HEK293T (cell line): ENCODE results near the gene C19orf67.

Experiments
- CTCF ChIA-PET: fragments of 350-600 bp; formaldehyde crosslinking; extraction: SDS; loops from one replicate; lab custom pipeline; 2021; ENCODE audit warnings: antibody characterized with exemption, inconsistent platforms; lab: Yijun Ruan, JAX
- POLR2A ChIA-PET: fragments of 350-600 bp; formaldehyde crosslinking; extraction: SDS; loops from one replicate; lab custom pipeline; 2020; ENCODE audit warnings: antibody characterized with exemption, inconsistent platforms; lab: Yijun Ruan, JAX
- DNase-seq: peaks from one replicate; pipeline ENCODE4 v3.0.0; 2012; ENCODE audit warnings: mixed read lengths; ENCODE audit errors: extremely low spot score
- ARNT ChIP-seq: fragments of 450-650 bp; IDR thresholded peaks from 2 replicates; pipeline ENCODE4 v1.6.1; 2017; ENCODE audit warnings: mild to moderate bottlenecking
- BHLHE40 ChIP-seq: fragments of 450-650 bp; IDR thresholded peaks from 2 replicates; pipeline ENCODE4 v1.6.1; 2016; ENCODE audit warnings: mild to moderate bottlenecking, moderate library complexity, borderline replicate concordance
- CTBP1 ChIP-seq: fragments of 450-650 bp; IDR thresholded peaks from 2 replicates; pipeline ENCODE4 v1.6.1; 2016; ENCODE audit warnings: borderline replicate concordance
- ELF4 ChIP-seq: fragments of 450-650 bp; IDR thresholded peaks from 2 replicates; pipeline ENCODE4 v1.6.1; 2017; ENCODE audit warnings: antibody characterized with exemption
- FOXA1 ChIP-seq: fragments of 450-650 bp; IDR thresholded peaks from 2 replicates; pipeline ENCODE4 v1.6.1; 2016; ENCODE audit warnings: mild to moderate bottlenecking
- FOXK2 ChIP-seq: fragments of 450-650 bp; IDR thresholded peaks from 2 replicates; pipeline ENCODE4 v1.6.1; 2016; ENCODE audit warnings: mild to moderate bottlenecking
- FOXM1 ChIP-seq: fragments of 450-650 bp; IDR thresholded peaks from 2 replicates; pipeline ENCODE4 v1.6.1; 2017; ENCODE audit warnings: mild to moderate bottlenecking, borderline replicate concordance
- HDGF ChIP-seq: fragments of 450-650 bp; IDR thresholded peaks from 2 replicates; pipeline ENCODE4 v1.6.1; 2017; ENCODE audit warnings: antibody characterized with exemption, borderline replicate concordance
- L3MBTL2 ChIP-seq: fragments of 450-650 bp; conservative IDR thresholded peaks from 2 replicates; pipeline ENCODE4 v1.6.1; 2016; ENCODE audit warnings: mild to moderate bottlenecking
- LEF1 ChIP-seq: fragments of 450-650 bp; IDR thresholded peaks from 2 replicates; pipeline ENCODE4 v1.6.1; 2017; ENCODE audit warnings: mild to moderate bottlenecking, borderline replicate concordance
- NFRKB ChIP-seq: fragments of 450-650 bp; IDR thresholded peaks from 2 replicates; pipeline ENCODE4 v1.6.1; 2016; ENCODE audit warnings: mild to moderate bottlenecking, moderate library complexity
- SP1 ChIP-seq: fragments of 450-650 bp; IDR thresholded peaks from 2 replicates; pipeline ENCODE4 v1.6.1; 2017
- SUZ12 ChIP-seq: fragments of 450-650 bp; IDR thresholded peaks from 2 replicates; pipeline ENCODE4 v1.6.1; 2016; ENCODE audit warnings: mild to moderate bottlenecking
- TARDBP ChIP-seq: fragments of 450-650 bp; IDR thresholded peaks from 2 replicates; pipeline ENCODE4 v1.6.1; 2016
- ZNF384 ChIP-seq: fragments of 450-650 bp; IDR thresholded peaks from 2 replicates; pipeline ENCODE4 v1.6.1; 2016
- TF ChIP-seq, protein P1 (sequence below): fragments of 450-650 bp; IDR thresholded peaks from 2 replicates; pipeline ENCODE4 v1.6.1; 2016

Gene C19orf67

DNA sequence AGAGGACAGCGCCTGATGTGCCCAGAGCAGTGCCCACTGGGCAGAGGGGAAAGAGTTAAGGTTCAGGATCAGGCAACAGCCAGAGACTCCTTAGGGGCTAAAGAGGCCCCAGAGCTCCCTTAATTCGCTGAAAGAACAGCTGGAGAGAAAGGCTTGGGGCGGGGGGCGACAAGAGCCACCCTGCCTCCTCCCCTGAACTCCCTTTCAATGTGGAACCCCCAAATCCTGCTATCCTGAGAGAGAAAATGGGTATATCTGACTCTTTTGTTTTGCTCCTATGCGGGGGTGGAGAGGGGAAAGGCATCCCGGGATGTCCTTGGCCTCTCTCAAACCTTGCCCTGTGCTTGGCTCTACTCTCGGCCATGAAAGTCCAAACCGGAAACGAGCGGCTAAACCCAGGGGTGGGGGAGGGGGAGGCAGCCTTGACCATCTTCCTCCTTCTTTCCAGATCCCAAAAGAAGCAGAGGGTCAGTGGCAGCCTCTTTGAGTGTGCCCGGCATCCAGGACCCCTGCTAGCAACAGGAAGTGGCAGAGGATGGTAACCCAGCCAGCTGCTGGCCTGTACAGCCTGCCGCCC is 27.3 kb upstream of the C19orf67 start:
- ChIA-PET POLR2A (interaction anchor here (1.6 kb wide), 1 partner anchor 9 kb away, joined by 3 read pairs; no protein-coding TSS in a partner anchor), CTCF (no interaction called here)
- TF ChIP-seq LEF1, result no peak
- TF ChIP-seq, protein P1, sequence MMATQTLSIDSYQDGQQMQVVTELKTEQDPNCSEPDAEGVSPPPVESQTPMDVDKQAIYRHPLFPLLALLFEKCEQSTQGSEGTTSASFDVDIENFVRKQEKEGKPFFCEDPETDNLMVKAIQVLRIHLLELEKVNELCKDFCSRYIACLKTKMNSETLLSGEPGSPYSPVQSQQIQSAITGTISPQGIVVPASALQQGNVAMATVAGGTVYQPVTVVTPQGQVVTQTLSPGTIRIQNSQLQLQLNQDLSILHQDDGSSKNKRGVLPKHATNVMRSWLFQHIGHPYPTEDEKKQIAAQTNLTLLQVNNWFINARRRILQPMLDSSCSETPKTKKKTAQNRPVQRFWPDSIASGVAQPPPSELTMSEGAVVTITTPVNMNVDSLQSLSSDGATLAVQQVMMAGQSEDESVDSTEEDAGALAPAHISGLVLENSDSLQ, result no peak
- no peak for TF ChIP-seq CTBP1
- no peak for TF ChIP-seq SUZ12
- TF ChIP-seq ARNT, result no peak
- TF ChIP-seq L3MBTL2, result no peak
- no peak for TF ChIP-seq TARDBP
- no peak for TF ChIP-seq BHLHE40
- no peak for TF ChIP-seq ZNF384
- no peak for TF ChIP-seq SP1
- no peak for DNase-seq

DNA sequence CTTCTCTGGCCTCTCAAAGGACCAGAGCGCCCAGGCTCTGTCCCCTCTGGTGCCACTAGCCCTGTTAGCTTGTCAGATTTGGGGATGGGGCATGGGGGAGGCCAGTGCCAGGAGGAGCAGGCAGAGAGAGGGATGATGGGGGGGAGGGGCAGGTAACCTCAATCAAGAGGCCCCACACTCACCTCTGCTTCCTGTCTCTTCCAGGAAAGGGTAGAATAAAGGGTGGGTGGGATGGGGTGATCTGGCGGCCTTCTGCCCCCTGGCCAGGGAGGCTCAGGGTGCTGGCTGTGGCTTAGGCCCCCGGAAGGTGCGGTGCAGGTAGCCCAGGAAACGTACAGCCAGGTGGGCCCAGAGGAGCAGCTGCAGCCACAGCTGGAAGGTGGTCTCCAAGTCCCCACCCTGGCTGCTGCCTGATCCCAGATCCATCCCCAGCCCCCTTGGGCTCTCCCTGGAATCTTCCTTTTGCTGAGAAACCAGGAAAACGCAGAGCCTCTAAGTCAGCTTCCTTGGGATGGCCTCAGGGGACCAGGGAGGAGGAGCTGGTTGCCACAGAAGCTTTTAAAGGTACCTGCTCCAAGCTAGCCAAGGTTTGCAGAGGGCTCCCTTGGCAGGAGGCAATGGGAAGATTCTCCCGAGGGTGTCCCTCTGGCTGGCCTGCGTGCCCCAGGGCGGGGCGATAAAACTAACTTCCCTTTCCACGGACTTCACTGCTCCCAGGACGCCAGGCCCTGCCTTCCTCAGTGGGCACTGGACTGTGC is 26.6 kb upstream of the C19orf67 start:
- POLR2A ChIA-PET, result interaction anchor here (1.6 kb wide), 1 partner anchor 8 kb away, joined by 3 read pairs; no protein-coding TSS in a partner anchor
- TF ChIP-seq SUZ12 (no peak), FOXK2 (no peak)
- no peak for DNase-seq
- CTCF ChIA-PET, result no interaction called here

DNA sequence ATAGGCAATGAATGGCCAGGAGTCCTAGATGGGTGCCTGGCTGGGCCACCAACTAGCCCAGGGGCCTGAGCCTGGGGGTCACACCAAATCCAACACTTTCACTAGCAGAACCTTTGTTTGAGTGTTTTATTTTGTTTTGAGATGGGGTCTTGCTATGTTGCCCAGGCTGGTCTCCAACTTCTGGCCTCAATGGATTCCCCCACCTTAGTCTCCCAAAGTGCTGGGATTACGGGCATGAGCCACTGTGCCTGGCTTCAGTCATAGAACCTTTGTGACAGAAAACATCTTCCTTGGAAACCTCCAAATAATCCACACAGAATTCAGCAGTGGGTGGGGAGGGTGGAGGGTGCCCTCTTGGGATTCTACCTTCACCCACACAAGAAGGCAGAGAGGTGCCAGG is 25.9 kb upstream of the C19orf67 start:
- ChIA-PET POLR2A (interaction anchor here (1.6 kb wide), 1 partner anchor 25 kb away, joined by 9 read pairs; the partner anchor contains the start of gene ASF1B), CTCF (no interaction called here)
- no peak for DNase-seq
- no peak for TF ChIP-seq CTBP1
- TF ChIP-seq L3MBTL2, result no peak
- no peak for TF ChIP-seq ARNT

DNA sequence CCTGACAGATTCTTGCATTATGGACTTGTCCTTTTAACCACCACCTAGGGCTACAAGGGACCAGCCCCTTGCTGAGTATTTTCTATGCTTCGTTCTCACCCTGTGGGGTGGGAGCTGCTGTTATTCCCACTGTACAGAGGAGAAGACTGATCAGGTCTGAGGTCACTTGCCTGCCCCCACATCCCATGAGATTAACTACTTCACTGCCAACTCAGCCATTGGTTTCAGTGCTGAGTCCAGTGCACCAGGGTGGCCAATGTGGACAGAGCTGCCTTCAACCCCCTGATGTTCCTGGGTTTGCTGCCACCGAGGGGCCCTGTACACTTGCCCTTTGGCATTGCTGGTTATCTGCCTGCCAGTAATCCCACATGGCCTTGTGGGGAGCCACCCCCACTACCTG is 25.1 kb upstream of the C19orf67 start:
- TF ChIP-seq NFRKB (no peak), FOXA1 (no peak), FOXK2 (no peak), ELF4 (no peak), L3MBTL2 (no peak), TARDBP (no peak), SUZ12 (no peak), CTBP1 (no peak), ZNF384 (no peak), FOXM1 (no peak), HDGF (no peak), LEF1 (no peak)
- TF ChIP-seq, protein P1, result no peak
- POLR2A ChIA-PET, result interaction anchor here (1.6 kb wide), 1 partner anchor 26 kb away, joined by 9 read pairs; the partner anchor contains the start of gene ASF1B
- CTCF ChIA-PET, result no interaction called here
- no peak for DNase-seq

DNA sequence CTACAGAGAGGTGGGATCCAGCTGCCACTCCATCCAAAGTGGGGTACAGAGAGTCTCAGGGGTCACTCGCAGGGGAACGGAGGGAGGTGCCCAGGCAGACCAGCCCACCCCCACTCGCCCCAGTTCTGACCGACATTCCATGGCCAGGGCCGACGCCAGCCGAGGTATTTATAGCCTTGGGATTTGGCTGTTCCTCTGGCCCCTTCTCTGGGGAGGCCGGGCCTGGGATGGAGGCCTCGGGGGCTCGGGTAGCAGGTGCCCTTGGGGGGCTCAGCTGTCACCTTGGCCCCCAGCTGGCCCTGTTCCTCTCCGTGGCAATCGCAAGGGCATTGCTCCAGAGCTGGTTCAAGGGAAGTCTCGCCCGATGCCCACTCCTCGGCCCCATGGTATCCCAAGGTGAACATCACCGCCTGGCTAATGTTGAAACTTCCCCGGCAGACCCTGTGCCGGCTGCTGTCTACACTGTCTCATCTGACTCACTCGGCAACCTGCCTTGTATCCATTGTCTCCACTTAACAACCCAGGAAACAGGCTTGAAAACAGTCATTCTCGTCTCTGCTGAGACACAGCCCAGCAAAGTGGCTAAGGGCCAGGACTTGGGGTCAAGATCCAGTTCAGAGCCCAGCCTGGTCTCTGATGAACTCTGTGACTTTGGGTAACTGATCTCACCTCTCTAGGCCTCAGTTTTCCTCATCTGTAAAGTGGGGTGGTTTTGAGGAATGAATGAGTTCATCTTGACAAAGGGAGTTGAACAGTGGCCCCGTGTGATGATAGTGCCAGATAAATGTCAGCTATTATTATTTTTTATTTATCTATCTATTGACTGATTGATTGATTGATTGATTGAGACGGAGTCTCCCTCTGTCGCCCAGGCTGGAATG is 22.2 kb upstream of the C19orf67 start:
- POLR2A ChIA-PET, result no interaction called here
- TF ChIP-seq FOXM1 (no peak), FOXK2 (no peak), L3MBTL2 (no peak), TARDBP (no peak), BHLHE40 (no peak), FOXA1 (no peak), SUZ12 (no peak), ARNT (no peak), CTBP1 (no peak), HDGF (no peak), LEF1 (no peak), ELF4 (no peak), NFRKB (no peak), SP1 (no peak), ZNF384 (no peak)
- TF ChIP-seq, protein P1, result no peak
- CTCF ChIA-PET, result no interaction called here
- DNase-seq, result no peak

DNA sequence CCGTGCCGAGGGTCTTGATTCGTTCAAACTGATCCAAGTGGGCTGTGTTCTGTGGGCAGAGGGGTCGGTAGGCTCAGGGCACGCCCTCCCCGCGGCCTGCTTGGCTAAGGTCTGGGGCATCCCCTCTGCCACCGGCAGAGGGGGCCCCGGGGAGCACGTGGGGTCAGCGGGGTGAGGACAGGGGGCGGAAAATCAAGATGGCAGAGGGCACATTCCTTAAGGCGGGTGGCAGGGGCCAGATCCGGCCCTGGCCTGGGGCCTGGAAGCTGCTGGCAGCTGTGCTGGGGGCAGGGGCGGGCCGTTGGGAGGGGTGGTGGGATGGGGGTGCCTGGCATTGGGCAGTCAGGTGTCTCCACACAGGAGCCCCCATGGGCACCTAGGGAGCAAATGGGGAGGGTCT is 21.3 kb upstream of the C19orf67 start:
- TF ChIP-seq ELF4 (no peak), ARNT (no peak), ZNF384 (no peak), SP1 (no peak), CTBP1 (no peak), FOXK2 (no peak), TARDBP (no peak), FOXA1 (no peak), L3MBTL2 (no peak), LEF1 (no peak), BHLHE40 (no peak), SUZ12 (no peak), FOXM1 (no peak), NFRKB (no peak), HDGF (no peak)
- TF ChIP-seq, protein P1, result no peak
- ChIA-PET POLR2A (no interaction called here), CTCF (no interaction called here)
- DNase-seq, result no peak
